Loucy (cell line): ENCODE data around the gene SREK1.

Source experiments
- H2AFZ ChIP-seq: fragments of 200-600 bp; sonication (generic); 2 replicates; pipeline ENCODE4 v1.6.0; 2016; ENCODE audit warnings: antibody characterized with exemption, mild to moderate bottlenecking, low read length, moderate library complexity
- H3F3A ChIP-seq: fragments of 200-600 bp; 2 replicates; pipeline ENCODE4 v1.6.0; 2016; ENCODE audit warnings: antibody characterized with exemption, low read depth, mild to moderate bottlenecking
- H3K27me3 ChIP-seq: fragments of 200-600 bp; sonication (generic); 2 replicates; pipeline ENCODE4 v1.6.1; 2014; ENCODE audit warnings: low read length, mild to moderate bottlenecking; ENCODE audit not compliant: insufficient read depth, poor library complexity, severe bottlenecking
- H3K36me3 ChIP-seq: fragments of 200-600 bp; sonication (generic); 2 replicates; pipeline ENCODE4 v1.6.1; 2016; ENCODE audit warnings: low read length; ENCODE audit not compliant: insufficient read depth
- H3K4me1 ChIP-seq: fragments of 200-600 bp; sonication (generic); 2 replicates; pipeline ENCODE4 v1.5.1; 2014; ENCODE audit warnings: low read length, mild to moderate bottlenecking; ENCODE audit not compliant: insufficient read depth, poor library complexity, severe bottlenecking
- H3K4me2 ChIP-seq: fragments of 200-600 bp; sonication (generic); 2 replicates; pipeline ENCODE4 v1.6.0; 2014; ENCODE audit warnings: antibody characterized with exemption, low read length, low read depth, mild to moderate bottlenecking; ENCODE audit not compliant: poor library complexity, severe bottlenecking
- H3K4me3 ChIP-seq: fragments of 200-600 bp; sonication (generic); 2 replicates; pipeline ENCODE4 v1.5.1; 2014; ENCODE audit warnings: low read length, mild to moderate bottlenecking, mixed read lengths; ENCODE audit not compliant: poor library complexity, severe bottlenecking
- H3K79me2 ChIP-seq: fragments of 200-600 bp; sonication (generic); 2 replicates; pipeline ENCODE4 v1.6.1; 2014; ENCODE audit warnings: low read length; ENCODE audit not compliant: insufficient read depth
- H3K9ac ChIP-seq: fragments of 200-600 bp; sonication (generic); 2 replicates; pipeline ENCODE4 v1.6.0; 2014; ENCODE audit warnings: mild to moderate bottlenecking, low read depth, low read length, moderate library complexity; ENCODE audit not compliant: poor library complexity, severe bottlenecking
- H3K9me2 ChIP-seq: fragments of 200-600 bp; sonication (generic); replicated peaks from 2 replicates; pipeline ENCODE4 v1.6.1; 2016; ENCODE audit warnings: low read depth, low read length, mixed read lengths
- H3K9me3 ChIP-seq: fragments of 200-600 bp; sonication (generic); 2 replicates; pipeline ENCODE4 v1.6.1; 2014; ENCODE audit warnings: mild to moderate bottlenecking, antibody characterized with exemption, low read length, low read depth; ENCODE audit not compliant: insufficient read depth
- H4K20me1 ChIP-seq: fragments of 200-600 bp; sonication (generic); 2 replicates; pipeline ENCODE4 v1.6.0; 2014; ENCODE audit warnings: antibody characterized with exemption, low read length, mild to moderate bottlenecking; ENCODE audit not compliant: insufficient read depth, poor library complexity, severe bottlenecking
- CTCF ChIP-seq: fragments of 200-600 bp; sonication (generic); conservative IDR thresholded peaks from 2 replicates; pipeline ENCODE4 v1.5.1; 2014; ENCODE audit warnings: mild to moderate bottlenecking, antibody characterized with exemption, low read length
- EZH2phosphoT487 ChIP-seq: fragments of 200-600 bp; IDR thresholded peaks from 2 replicates; pipeline ENCODE4 v1.6.1; 2018; ENCODE audit warnings: antibody characterized with exemption, mild to moderate bottlenecking, moderate library complexity, borderline replicate concordance

Gene SREK1

GRCh38 chr5:66232275-66232674, 88.2 kb downstream of the SREK1 start:
- no peaks in the 10 kb centered on the region for H3K9me3 ChIP-seq
- H3K4me3 ChIP-seq: no peak overlapping the region
- no peak for TF ChIP-seq CTCF
- no peak for TF ChIP-seq EZH2phosphoT487
- no peaks in the 10 kb centered on the region for H3K36me3 ChIP-seq
- H3K79me2 ChIP-seq: no peaks in the 10 kb centered on the region
- no peak overlapping the region for H2AFZ ChIP-seq
- H3K27me3 ChIP-seq: no peaks in the 10 kb centered on the region
- H3K9me2 ChIP-seq: no peaks in the 10 kb centered on the region
- H3K4me2 ChIP-seq: no peak overlapping the region
- no peaks in the 10 kb centered on the region for H3K4me1 ChIP-seq
- no peaks in the 10 kb centered on the region for H4K20me1 ChIP-seq
- no peaks in the 10 kb centered on the region for H3F3A ChIP-seq
- no peak overlapping the region for H3K9ac ChIP-seq

- H4K20me1 ChIP-seq: no peaks in the 10 kb centered on the region
- H3K36me3 ChIP-seq: no peaks in the 10 kb centered on the region
- TF ChIP-seq EZH2phosphoT487: no peak
- no peak for TF ChIP-seq CTCF
- H3K27me3 ChIP-seq: no peaks in the 10 kb centered on the region
- no peaks in the 10 kb centered on the region for H3F3A ChIP-seq
- no peak overlapping the region for H3K4me2 ChIP-seq
- H3K4me3 ChIP-seq: no peak overlapping the region
- H3K9me3 ChIP-seq: no peaks in the 10 kb centered on the region
- no peaks in the 10 kb centered on the region for H3K79me2 ChIP-seq
- H2AFZ ChIP-seq: no peak overlapping the region
- no peaks in the 10 kb centered on the region for H3K4me1 ChIP-seq
- no peak overlapping the region for H3K9ac ChIP-seq
- H3K9me2 ChIP-seq: no peaks in the 10 kb centered on the region
Observed at GRCh38 chr5:66232706-66233445, 88.8 kb downstream of the SREK1 start.
